ENCODE measurements around the gene ALKBH5. TPM values are rescaled to one million over a fixed set of nuclear protein-coding genes. Genes with fewer than 3 reads are reported as not detected.

Gene ALKBH5
- total and polyA plus RNA-seq, 8 donors, result 32.8 to 66.7 (median 49.4) TPM

DNA sequence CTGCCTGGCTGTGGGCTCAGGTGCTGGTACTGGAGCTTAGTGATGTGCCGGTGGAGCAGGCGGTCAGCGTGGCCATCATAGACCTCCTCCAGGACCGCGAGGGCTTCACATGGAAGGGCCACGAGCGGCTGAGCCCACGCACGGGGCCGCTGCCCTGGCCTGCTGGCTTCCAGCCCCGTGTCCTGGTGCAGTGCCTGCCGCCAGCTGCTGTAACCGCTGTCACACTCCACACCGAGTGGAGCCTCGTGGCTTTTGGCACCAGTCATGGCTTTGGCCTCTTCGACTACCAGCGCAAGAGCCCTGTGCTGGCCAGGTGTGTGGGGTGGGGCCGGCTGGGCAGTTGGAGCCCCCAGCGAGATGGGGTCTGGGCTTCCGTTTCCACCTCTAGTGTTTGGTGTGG is 53.8 kb downstream of the ALKBH5 start:
- H3K4me3 ChIP-seq, result no peak overlapping the region
- H3K27me3 ChIP-seq, result no peaks in the 10 kb centered on the region
- DNase-seq, result no peak
- intact Hi-C loops (cut with DNase I; ENCODE audit: low total_unique reads), result no loop called here
- 85 to 93% (median 91%) methylated on average over 16 to 20 of the region's 20 CpGs for WGBS, 5 donors
- no peaks in the 10 kb centered on the region for H3K9me3 ChIP-seq
- peaks cover 18 to 100% (median 97%) of the 10 kb centered on the region in 4 donors for H3K36me3 ChIP-seq
- H3K4me1 ChIP-seq, result no peaks in the 10 kb centered on the region
- no peak overlapping the region for H3K27ac ChIP-seq
- TF ChIP-seq POLR2A (IDR thresholded peaks at IDR 0.05), result no peak
- TF ChIP-seq CTCF (IDR thresholded peaks at IDR 0.05), result no peak
- no peak for TF ChIP-seq POLR2AphosphoS5 (IDR thresholded peaks at IDR 0.05)
- TF ChIP-seq EP300 (IDR thresholded peaks at IDR 0.05), result no peak

- no peak overlapping the region for H3K27ac ChIP-seq
- intact Hi-C loops (cut with DNase I; ENCODE audit: low total_unique reads), result no loop called here
- DNase-seq, result no peak
- no peaks in the 10 kb centered on the region for H3K4me1 ChIP-seq
- H3K27me3 ChIP-seq, result no peaks in the 10 kb centered on the region
- 80 to 96% (median 94%) methylated on average over 2 to 18 of the region's 18 CpGs for WGBS, 5 donors
- no peaks in the 10 kb centered on the region for H3K9me3 ChIP-seq
- TF ChIP-seq POLR2AphosphoS5 (IDR thresholded peaks at IDR 0.05) (no peak), EP300 (IDR thresholded peaks at IDR 0.05) (no peak), POLR2A (IDR thresholded peaks at IDR 0.05) (no peak), CTCF (IDR thresholded peaks at IDR 0.05) (no peak)
- H3K4me3 ChIP-seq, result no peak overlapping the region
- peaks cover 18 to 99% (median 96%) of the 10 kb centered on the region in 4 donors for H3K36me3 ChIP-seq
Measured at GRCh38 chr17:18238299-18238698, 54.7 kb downstream of the ALKBH5 start.

DNA sequence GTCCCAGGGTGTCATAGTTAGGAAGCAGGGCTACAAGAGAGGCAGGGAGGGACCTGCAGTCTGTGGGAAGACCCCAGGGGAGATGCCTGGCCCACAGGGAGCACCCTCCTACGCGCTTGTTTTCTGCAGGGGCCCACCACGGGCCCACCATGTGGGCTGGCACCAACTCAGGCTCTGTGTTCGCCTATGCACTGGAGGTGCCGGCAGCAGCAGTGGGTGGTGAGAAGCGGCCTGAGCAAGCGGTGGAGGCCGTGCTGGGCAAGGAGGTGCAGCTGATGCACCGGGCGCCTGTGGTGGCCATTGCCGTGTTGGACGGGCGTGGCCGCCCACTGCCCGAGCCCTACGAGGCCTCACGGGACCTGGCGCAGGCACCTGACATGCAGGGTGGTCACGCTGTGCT is 56.8 kb downstream of the ALKBH5 start:
- peaks cover 14 to 99% (median 95%) of the 10 kb centered on the region in 4 donors for H3K36me3 ChIP-seq
- WGBS, 5 donors, result 91 to 100% (median 93%) methylated on average over 1 to 19 of the region's 19 CpGs
- no peak for TF ChIP-seq POLR2AphosphoS5 (IDR thresholded peaks at IDR 0.05)
- no peak for TF ChIP-seq EP300 (IDR thresholded peaks at IDR 0.05)
- TF ChIP-seq POLR2A (IDR thresholded peaks at IDR 0.05), result no peak
- TF ChIP-seq CTCF (IDR thresholded peaks at IDR 0.05), result no peak
- no peaks in the 10 kb centered on the region for H3K4me1 ChIP-seq
- no peak overlapping the region for H3K4me3 ChIP-seq
- H3K27ac ChIP-seq, result no peak overlapping the region
- no peak for DNase-seq
- intact Hi-C loops (cut with DNase I; ENCODE audit: low total_unique reads), result no loop called here
- H3K9me3 ChIP-seq, result no peaks in the 10 kb centered on the region
- H3K27me3 ChIP-seq, result no peaks in the 10 kb centered on the region

DNA sequence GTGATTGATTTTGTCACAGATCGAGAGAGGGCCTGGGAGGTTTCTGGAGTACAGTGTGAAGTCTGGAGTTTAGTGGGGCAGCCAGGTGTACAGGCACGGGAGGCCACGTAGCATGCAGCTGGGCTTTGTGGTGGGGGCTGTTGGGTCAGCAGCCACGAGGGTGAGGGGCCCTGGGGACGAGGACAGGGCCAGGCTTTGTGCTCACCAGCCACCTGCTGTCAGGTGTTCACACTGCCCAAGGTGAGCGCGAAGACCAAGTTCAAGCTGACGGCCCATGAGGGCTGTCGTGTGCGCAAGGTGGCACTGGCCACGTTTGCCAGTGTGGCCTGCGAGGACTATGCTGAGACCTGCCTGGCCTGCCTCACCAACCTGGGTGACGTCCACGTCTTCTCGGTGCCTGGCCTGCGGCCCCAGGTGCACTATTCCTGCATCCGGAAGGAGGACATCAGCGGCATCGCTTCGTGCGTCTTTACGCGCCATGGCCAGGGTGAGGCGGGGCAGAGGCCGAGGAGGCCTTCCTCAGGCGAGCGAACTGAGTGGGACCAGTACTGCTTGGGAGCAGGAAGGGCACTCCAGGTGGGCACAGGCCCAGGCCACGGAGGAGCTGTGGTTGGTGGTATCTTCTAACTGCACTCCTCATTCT is 57.7 kb downstream of the ALKBH5 start:
- Histone ChIP-seq H3K27me3 (no peaks in the 10 kb centered on the region), H3K4me3 (no peak overlapping the region), H3K4me1 (peaks cover under 1 to 5% (median 2%) of the 10 kb centered on the region in 4 donors), H3K9me3 (no peaks in the 10 kb centered on the region), H3K36me3 (peaks cover 21 to 99% (median 95%) of the 10 kb centered on the region in 4 donors), H3K27ac (no peak overlapping the region)
- 82 to 88% (median 85%) methylated on average over 26 to 28 of the region's 28 CpGs for WGBS, 5 donors
- TF ChIP-seq POLR2AphosphoS5 (IDR thresholded peaks at IDR 0.05) (no peak), EP300 (IDR thresholded peaks at IDR 0.05) (no peak), POLR2A (IDR thresholded peaks at IDR 0.05) (no peak), CTCF (IDR thresholded peaks at IDR 0.05) (no peak)
- intact Hi-C loops (cut with DNase I; ENCODE audit: low total_unique reads), result no loop called here
- DNase-seq, result no peak
